NCI-H1105 treated with DMSO at 0.1 percent for 48 hours (cell line): Measurements from ENCODE around the gene IRF2BP2.
A peak's percentile ranks its signal among the peaks of the same experiment; 100 is the strongest.

Experiments
- DNase-seq: peaks from one replicate; lab custom pipeline; 2025; lab: John Stamatoyannopoulos, UW

The IRF2BP2 gene

GRCh38 chr1:234555390-234556024 lies 54.5 kb downstream of the IRF2BP2 start:
- DNase-seq = no peak

DNA sequence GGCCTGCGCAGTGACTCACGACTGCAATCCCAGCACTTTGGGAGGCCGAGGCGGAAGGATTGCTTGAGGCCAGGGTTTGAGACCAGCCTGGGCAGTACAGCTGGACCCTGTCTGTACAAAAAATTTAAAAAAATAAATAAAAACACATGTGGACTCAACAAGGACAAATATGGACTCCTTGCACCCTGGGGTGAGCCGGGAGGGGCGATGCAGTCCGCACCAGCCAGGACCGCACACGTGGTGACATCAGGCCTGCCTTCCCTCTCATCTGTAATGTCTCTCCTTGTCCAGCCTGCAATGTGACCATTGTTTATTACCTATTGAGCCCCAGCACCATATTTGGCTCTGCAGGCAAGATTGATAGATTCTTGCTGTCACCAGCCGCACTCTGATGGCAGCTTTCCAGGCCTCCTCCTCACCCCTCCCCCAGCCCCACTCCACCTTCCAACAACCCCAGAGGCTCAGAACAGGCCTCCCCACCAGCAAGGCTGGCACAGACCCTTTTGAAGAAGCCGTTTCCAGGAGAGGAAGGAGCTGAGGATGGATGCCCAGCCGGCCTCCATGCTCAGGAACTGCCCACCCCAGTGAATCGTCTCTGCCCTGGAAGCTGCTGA lies 55.2 kb downstream of the IRF2BP2 start:
- DNase-seq = peak; percentile 36
